ENCODE results near the gene SHROOM3. TPM values are rescaled to one million over a fixed set of nuclear protein-coding genes. Genes with fewer than 3 reads are reported as not detected.

The SHROOM3 gene
- total RNA-seq, 1 experiment from 2014 or later, result 27.6 TPM

DNA sequence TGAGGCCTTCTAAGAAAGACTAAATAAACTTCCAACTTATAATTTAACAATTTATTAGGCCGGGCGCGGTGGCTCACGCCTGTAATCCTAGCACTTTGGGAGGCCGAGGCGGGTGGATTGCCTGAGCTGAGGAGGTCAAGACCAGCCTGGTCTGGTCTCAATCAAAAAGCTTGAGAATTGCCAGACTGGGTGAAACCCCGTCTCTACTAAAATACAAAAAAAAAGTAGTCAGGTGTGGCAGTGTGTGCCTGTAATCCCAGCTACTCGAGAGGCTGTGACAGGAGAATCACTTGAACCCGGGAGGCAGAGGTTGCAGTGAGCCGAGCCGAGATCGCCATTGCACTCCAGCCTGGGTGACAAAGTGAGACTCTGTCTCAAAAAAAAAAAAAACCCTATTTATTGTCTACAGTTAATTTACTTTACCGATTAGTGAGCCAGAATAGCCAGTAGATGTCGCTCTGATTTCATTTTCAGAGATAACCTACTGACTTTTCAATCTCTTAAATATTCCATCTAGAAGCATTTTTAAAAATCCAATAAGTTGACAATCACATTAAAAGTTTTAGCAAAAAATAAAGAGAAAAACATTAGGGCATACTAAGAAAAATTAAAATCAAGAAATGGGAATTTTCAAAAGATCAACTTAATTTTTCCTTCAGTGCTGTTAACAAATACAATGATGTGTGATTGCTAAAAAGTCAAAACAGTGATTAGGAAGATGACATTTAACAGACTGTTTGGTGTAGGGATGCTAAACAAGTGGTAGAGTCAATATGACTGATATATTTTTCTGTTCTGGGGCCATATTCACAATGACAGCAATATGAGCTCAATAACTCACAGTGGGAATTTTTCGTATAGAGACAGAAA is 4.3 kb upstream of the SHROOM3 start:
- H3K14ac ChIP-seq (ENCODE audit: insufficient read depth, low read length), result no peak overlapping the region
- H3K79me1 ChIP-seq (ENCODE audit: insufficient read depth, low read depth, low read length, poor library complexity, severe bottlenecking), result no peaks in the 10 kb centered on the region
- H3K4me2 ChIP-seq (ENCODE audit: insufficient read depth, insufficient read length, low read length), result no peak overlapping the region
- H3K27me3 ChIP-seq (ENCODE audit: insufficient read depth, low read length), result no peaks in the 10 kb centered on the region
- no peaks in the 10 kb centered on the region for H3K79me2 ChIP-seq (ENCODE audit: insufficient read depth, low read length)
- no peak overlapping the region for H4K5ac ChIP-seq (ENCODE audit: insufficient read length, low read depth, low read length)
- H3K4me3 Mint-ChIP-seq, result no peak overlapping the region
- DNase-seq, result no peak
- H3K56ac ChIP-seq (ENCODE audit: insufficient read length, low read depth, low read length), result no peak overlapping the region
- H3K9ac ChIP-seq (ENCODE audit: extremely low read depth, insufficient read length, low read length), result no peak overlapping the region
- peak overlapping the region; percentile 73 for H2AFZ ChIP-seq (ENCODE audit: low read length)
- peaks cover 4% of the 10 kb centered on the region for H3K23me2 ChIP-seq (ENCODE audit: insufficient read length, low read depth, low read length, poor library complexity, severe bottlenecking)
- no peak overlapping the region for H2BK15ac ChIP-seq (ENCODE audit: low read depth, low read length)
- no peak overlapping the region for H2BK12ac ChIP-seq (ENCODE audit: insufficient read length, low read depth, low read length)
- no peak overlapping the region for H4K91ac ChIP-seq (ENCODE audit: insufficient read length, low read depth, low read length)
- no peaks in the 10 kb centered on the region for H3K36me3 Mint-ChIP-seq (ENCODE audit: insufficient read depth in 1 of 3, low read depth in 3 of 3)
- no peak overlapping the region for H3K4ac ChIP-seq (ENCODE audit: low read depth, low read length)
- H2BK5ac ChIP-seq (ENCODE audit: insufficient read length, low read length), result no peak overlapping the region
- no peak overlapping the region for H4K8ac ChIP-seq (replicated peaks; ENCODE audit: insufficient read length, low read depth, low read length)
- H3K9me3 ChIP-seq (ENCODE audit: control insufficient read depth, low read depth, low read length), result no peaks in the 10 kb centered on the region
- no peak overlapping the region for H3K23ac ChIP-seq (ENCODE audit: insufficient read length, low read depth, low read length)
- no peak overlapping the region for H2AK5ac ChIP-seq (ENCODE audit: insufficient read length, low read length)
- peak overlapping the region in 1 of 3 experiments; percentile 35; a peak in 2 of 7 replicates for H3K27ac Mint-ChIP-seq
- TF ChIP-seq, protein P1, sequence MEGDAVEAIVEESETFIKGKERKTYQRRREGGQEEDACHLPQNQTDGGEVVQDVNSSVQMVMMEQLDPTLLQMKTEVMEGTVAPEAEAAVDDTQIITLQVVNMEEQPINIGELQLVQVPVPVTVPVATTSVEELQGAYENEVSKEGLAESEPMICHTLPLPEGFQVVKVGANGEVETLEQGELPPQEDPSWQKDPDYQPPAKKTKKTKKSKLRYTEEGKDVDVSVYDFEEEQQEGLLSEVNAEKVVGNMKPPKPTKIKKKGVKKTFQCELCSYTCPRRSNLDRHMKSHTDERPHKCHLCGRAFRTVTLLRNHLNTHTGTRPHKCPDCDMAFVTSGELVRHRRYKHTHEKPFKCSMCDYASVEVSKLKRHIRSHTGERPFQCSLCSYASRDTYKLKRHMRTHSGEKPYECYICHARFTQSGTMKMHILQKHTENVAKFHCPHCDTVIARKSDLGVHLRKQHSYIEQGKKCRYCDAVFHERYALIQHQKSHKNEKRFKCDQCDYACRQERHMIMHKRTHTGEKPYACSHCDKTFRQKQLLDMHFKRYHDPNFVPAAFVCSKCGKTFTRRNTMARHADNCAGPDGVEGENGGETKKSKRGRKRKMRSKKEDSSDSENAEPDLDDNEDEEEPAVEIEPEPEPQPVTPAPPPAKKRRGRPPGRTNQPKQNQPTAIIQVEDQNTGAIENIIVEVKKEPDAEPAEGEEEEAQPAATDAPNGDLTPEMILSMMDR (conservative IDR thresholded peaks at IDR 0.05), result peak; percentile 88
- no CpG with 5 or more reads among the region's 15 CpGs for WGBS (ENCODE audit: extremely low coverage, insufficient read length, low lambda C conversion rate)
- H2BK20ac ChIP-seq (ENCODE audit: low read depth, low read length, poor library complexity, severe bottlenecking), result peak overlapping the region; percentile 60
- peaks cover 4% of the 10 kb centered on the region for H3K4me1 ChIP-seq (ENCODE audit: insufficient read depth, low read length)
- peak overlapping the region; percentile 48 for H3K18ac ChIP-seq (ENCODE audit: insufficient read length, low read depth, low read length)
- H3K27ac ChIP-seq (ENCODE audit: insufficient read length, low read depth, low read length), result no peak overlapping the region
- H2BK120ac ChIP-seq (ENCODE audit: low read depth, low read length, poor library complexity, severe bottlenecking), result no peak overlapping the region
- no peaks in the 10 kb centered on the region; a peak in 1 of 5 replicates for H3K9me3 Mint-ChIP-seq
- H3T11ph ChIP-seq (ENCODE audit: low read length), result no peak overlapping the region
- peaks cover 36 to 39% of the 10 kb centered on the region in 2 experiments for H3K4me1 Mint-ChIP-seq
- H3K27me3 Mint-ChIP-seq (ENCODE audit: low read depth), result no peaks in the 10 kb centered on the region
- H4K20me1 ChIP-seq (ENCODE audit: control insufficient read depth, insufficient read depth, insufficient read length), result no peaks in the 10 kb centered on the region
